HG03460 (cell line): ENCODE results near the gene AURKB.
"Not testable (repeated sequence)": the region's sequence is repeated elsewhere in the genome, so short reads cannot be mapped to it uniquely, and the experiment has no call there.

Experiments
- ATAC-seq: cut with Tn5 transposase; IDR thresholded peaks from one replicate; pipeline ENCODE4 v1.9.1; 2021; ENCODE audit not compliant: unreplicated experiment

The AURKB gene

GRCh38 chr17:8189041-8189710 is 21.2 kb downstream of the AURKB start:
- no peak for ATAC-seq

- no peak for ATAC-seq
These were observed 22.0 kb downstream of the AURKB start for GRCh38 chr17:8188263-8188839.

- no peak for ATAC-seq
These were observed 22.7 kb downstream of the AURKB start for GRCh38 chr17:8187517-8188262.

- ATAC-seq: no peak
These were observed 23.4 kb downstream of the AURKB start for GRCh38 chr17:8186787-8187516.

- no peak for ATAC-seq
These were observed 24.0 kb downstream of the AURKB start for GRCh38 chr17:8186446-8186786.

- no peak for ATAC-seq
These were observed 24.6 kb downstream of the AURKB start for GRCh38 chr17:8185582-8186445.

- ATAC-seq: no peak
These were observed 33.2 kb downstream of the AURKB start for GRCh38 chr17:8176998-8177731.

- no peak for ATAC-seq
These were observed 34.0 kb downstream of the AURKB start, which contains the start of gene TMEM107 for GRCh38 chr17:8176197-8176940. TSS of gene TMEM107 (minus strand) at chr17:8176380. CDS start at chr17:8176286, 94 bp downstream.

GRCh38 chr17:8175795-8176196 is 34.6 kb downstream of the AURKB start:
- no peak for ATAC-seq

- no peak for ATAC-seq
These were observed 36.5 kb downstream of the AURKB start for GRCh38 chr17:8173871-8174322.

- peak; percentile 54 for ATAC-seq
These were observed 37.1 kb downstream of the AURKB start for GRCh38 chr17:8173056-8173870.

- ATAC-seq: not testable (repeated sequence)
These were observed 40.2 kb downstream of the AURKB start for GRCh38 chr17:8170186-8170585.

- ATAC-seq: no peak
These were observed 42.8 kb downstream of the AURKB start for GRCh38 chr17:8167526-8167925.

GRCh38 chr17:8166731-8167130 is 43.6 kb downstream of the AURKB start:
- ATAC-seq: no peak

- no peak for ATAC-seq
These were observed 45.6 kb downstream of the AURKB start for GRCh38 chr17:8164815-8165131.

- no peak for ATAC-seq
These were observed 46.2 kb downstream of the AURKB start for GRCh38 chr17:8163978-8164814.
